ENCODE results near the gene AQP6.

GRCh38 chr12:49953151-49953550, 19.6 kb upstream of the AQP6 start:
- TF ChIP-seq CTCF (IDR thresholded peaks at IDR 0.05) (no peak), POLR2A (IDR thresholded peaks at IDR 0.05) (no peak)
